VCaP (cell line): Measurements from ENCODE around the gene CLCN3.
"Not testable (repeated sequence)": the region's sequence is repeated elsewhere in the genome, so short reads cannot be mapped to it uniquely, and the experiment has no call there.

Experiments
- H3K27ac ChIP-seq: fragments of 450-650 bp; 2 replicates; pipeline ENCODE4 v1.5.1; 2017
- CTCF ChIP-seq: fragments of 450-650 bp; conservative IDR thresholded peaks from 2 replicates; pipeline ENCODE4 v1.5.1; 2017; ENCODE audit warnings: mild to moderate bottlenecking, moderate library complexity

The CLCN3 gene

GRCh38 chr4:169663831-169664230 lies 43.5 kb downstream of the CLCN3 start:
- no peak for TF ChIP-seq CTCF

GRCh38 chr4:169664615-169665014 lies 44.2 kb downstream of the CLCN3 start:
- peak overlapping the region; percentile 16 for H3K27ac ChIP-seq
- no peak for TF ChIP-seq CTCF

More at GRCh38 chr4:169663831-169664230, 43.5 kb downstream of the CLCN3 start:
- H3K27ac ChIP-seq, result no peak overlapping the region; the same call in 1 of the 2 replicates

- no peak for TF ChIP-seq CTCF
- peak overlapping the region; percentile 16 for H3K27ac ChIP-seq
Measured at GRCh38 chr4:169665046-169665737, 44.8 kb downstream of the CLCN3 start.

- H3K27ac ChIP-seq, result no peak overlapping the region
- no peak for TF ChIP-seq CTCF
Measured at GRCh38 chr4:169668069-169668721, 47.8 kb downstream of the CLCN3 start.

- no peak overlapping the region for H3K27ac ChIP-seq
- no peak for TF ChIP-seq CTCF
Measured at GRCh38 chr4:169675825-169676224, 55.4 kb downstream of the CLCN3 start.

GRCh38 chr4:169677150-169677748 lies 56.9 kb downstream of the CLCN3 start:
- TF ChIP-seq CTCF, result no peak

GRCh38 chr4:169678486-169678885 lies 58.1 kb downstream of the CLCN3 start:
- not testable (repeated sequence) for H3K27ac ChIP-seq

More at GRCh38 chr4:169677150-169677748, 56.9 kb downstream of the CLCN3 start:
- H3K27ac ChIP-seq, result peak overlapping the region; percentile 2; the same call in 1 of the 2 replicates

GRCh38 chr4:169678951-169679591 lies 58.7 kb downstream of the CLCN3 start:
- not testable (repeated sequence) for H3K27ac ChIP-seq
